SU-DHL-6 (cell line): Measurements from ENCODE around the gene MAGEC2.

Experiments used
- CTCF ChIP-seq: fragments of 200-600 bp; sonication (generic); IDR thresholded peaks from one replicate; pipeline ENCODE4 v1.5.1; 2017; ENCODE audit warnings: antibody characterized with exemption, mild to moderate bottlenecking, low read length, moderate library complexity; ENCODE audit not compliant: insufficient read depth, poor library complexity, severe bottlenecking
- EZH2phosphoT487 ChIP-seq: fragments of 200-600 bp; sonication (generic), shearing (Covaris generic); conservative IDR thresholded peaks from 2 replicates; pipeline ENCODE4 v1.6.1; 2018; ENCODE audit warnings: mild to moderate bottlenecking, antibody characterized with exemption, low read length, moderate library complexity, mixed read lengths

GRCh38 chrX:142249721-142250120 lies 44.6 kb upstream of the MAGEC2 start:
- TF ChIP-seq CTCF (no peak), EZH2phosphoT487 (no peak)
